HUDEP-2 (cell line): ENCODE results near the gene CCNE1.

ENCODE experiments used
- DNase-seq, 76 experiments: peaks; one replicate each; lab custom pipeline; 2025; ENCODE audit not compliant: unreplicated experiment in 76 of 76; lab: John Stamatoyannopoulos, UW

The CCNE1 gene

DNA sequence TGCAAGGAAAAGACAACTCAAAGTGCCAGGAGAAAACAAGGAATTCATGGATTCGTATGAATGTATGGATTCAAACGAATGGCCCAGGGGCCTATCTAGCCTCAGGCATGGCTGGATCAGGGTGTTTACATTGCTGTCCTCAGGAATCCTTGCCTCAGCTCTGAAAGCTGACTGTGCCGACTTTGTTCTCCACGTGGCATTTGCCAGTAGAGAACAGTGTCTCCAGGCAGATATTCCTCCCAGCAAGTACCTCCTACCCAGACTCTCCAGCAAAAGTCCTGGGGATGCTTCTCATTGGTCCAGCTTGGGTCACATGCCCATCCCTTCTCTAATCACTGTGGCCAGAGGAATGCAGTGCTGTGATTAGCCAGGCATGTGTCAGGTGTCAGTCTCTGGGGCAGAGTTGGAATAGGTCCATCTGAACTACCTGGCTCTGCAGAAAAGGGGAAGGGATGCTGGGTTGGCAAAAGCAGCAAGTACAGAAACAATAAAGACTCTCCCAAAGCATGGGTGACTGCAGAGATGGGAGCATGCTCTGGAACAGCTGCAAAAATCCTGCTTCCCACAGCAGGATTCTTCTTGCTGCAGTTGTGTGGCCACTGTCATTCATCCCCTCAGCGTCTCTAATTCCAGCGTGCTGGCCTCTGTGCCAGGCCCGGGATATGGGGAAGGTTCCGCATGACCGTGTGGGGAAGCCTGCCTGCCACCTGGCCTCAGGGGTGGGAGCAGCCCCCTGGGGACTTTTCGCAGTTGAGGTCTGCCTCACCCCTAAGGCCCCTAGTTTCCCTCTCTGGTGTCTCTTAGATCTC lies 30.0 kb downstream of the CCNE1 start:
- peak in 2 of 76 experiments; percentile 14 to 19 for DNase-seq

DNA sequence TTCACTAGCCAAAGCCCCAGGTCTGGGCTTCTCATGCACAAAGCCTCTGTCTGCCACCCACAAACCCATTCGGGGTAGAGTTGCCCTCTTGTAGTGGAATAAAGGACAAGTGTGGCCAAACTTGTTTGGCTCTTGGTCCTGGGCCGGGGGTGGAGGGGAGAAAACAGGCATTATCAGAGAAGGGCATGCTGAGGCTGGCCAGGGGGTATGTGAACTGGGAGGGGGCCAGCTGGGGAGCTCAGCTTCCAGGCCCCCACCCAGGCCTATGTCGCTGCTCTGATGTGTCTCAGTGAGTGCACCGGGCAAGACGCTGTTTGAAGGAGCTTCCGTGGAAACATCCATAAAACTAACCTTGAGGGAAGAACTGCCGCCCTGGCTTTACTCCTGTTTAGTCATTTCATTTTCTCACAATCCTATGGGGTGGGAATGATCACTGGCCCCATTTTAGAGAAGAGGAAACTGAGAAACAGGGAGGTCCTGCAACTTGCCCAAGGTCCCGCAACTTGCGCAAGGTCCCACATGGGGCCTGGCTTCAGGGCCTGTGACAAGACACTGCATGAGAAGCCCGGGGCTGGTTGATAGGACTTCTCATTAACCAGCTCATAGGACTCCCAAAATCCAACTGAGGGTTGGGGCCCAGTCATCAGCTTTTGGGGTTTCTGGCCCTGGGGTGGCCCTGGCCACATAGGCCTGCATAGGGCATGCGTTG lies 30.8 kb downstream of the CCNE1 start:
- no peak for DNase-seq

DNA sequence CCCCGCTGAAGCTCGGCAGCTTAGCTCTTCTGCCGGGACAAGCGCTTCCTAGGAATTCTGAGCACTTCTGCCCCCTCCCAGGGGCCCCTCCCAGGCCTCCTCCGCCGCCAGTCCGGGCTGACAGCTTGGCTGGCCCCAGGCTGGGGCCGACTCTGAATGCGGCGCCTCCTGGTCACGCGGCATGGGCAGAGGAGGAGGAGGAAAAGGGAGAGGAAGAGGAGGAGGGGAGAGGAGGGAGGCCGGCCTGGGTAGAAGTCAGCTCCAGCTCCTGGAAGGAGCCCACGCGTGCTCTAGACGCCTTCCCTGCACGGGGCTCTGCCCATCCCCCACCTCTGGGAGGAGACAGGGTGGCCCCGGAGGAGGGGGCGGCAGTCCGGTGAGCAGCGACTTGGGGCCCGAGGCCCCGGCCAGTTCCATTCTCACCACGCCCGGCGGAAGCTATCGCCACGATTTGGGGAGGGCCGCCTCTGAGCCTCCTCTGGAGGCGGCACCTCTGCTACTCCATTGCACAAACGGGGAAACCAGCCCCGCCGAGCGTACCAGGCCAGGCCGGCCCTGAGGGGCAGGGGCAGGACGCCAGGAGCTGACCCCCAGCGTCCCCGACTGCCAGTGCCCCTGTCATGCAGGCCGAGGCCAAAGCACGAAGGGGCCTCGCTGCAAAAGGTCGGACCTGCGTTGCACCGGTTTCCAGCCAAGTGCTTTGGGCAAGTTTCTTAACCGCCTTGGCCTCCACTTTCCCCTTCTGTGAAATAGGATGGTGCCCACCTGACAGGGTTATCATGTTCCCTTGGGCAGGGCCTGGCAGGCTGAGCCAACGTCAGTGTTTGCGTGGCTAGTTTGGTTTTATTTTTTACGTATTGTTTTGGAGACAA lies 31.6 kb downstream of the CCNE1 start:
- DNase-seq = peak in 17 of 76 experiments; percentile 8 to 48 (median 23)

DNA sequence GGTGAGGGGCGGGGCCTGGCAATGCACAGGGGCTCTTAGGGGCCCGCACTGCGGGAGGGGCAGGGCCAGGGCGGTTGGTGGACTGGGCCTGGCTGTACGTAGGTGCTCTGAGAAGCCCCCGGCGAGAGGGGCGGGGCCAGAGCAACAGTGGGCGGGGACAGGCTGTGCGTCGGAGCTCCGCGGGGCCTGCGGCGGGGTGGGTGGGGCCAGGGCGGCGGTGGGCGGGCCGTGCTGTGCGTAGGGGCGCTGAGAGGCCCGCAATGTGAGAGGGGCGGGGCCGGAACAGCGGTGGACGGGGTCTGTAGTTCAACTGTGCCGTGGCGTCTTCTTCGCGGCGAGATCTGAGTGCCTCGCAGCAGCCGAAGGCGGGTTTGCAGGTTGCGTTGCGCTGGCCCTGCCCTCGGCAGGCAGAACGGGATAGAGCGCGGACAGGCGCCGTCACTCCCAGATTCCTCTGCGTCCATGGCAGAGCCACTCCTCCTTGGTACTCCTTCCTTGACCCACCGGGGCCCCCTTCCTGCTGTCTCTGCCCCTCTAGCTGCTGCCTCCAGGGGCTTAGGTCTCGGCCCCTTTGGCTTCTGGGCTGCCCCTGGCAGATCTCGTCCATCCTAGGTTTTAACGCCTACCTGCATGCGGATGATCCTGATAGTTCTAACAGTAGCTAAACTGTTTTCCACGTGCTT lies 33.2 kb downstream of the CCNE1 start:
- DNase-seq = peak in 75 of 76 experiments; percentile 62 to 98 (median 92)

DNA sequence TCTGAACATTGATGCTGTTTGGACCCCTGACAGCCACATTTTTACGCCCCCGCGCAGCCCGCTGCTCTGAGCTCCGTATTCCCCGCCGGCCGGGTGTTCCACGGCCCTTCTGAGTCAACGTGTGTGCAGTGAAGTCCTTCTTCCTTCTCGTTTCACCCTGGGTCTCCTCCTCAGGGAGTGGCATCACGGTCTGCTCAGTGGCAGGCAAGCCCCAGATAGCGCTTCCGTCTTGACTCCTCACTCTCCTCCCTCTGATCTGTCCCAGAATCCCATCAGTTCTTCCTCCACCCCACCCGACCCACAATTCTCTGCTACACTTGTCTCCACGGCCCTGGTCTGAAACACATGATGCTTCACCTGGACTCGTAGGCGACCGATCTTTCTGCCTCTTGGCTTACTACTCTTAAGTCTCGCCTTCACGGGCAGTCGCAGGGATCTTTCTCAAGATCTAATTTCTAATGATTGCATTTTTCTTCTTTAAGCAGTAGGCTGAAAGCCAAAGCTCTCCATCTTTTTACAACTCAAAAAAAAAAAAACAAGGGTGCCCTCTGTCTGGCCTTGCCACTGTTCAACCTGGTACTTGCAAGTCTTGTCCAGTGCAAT lies 33.9 kb downstream of the CCNE1 start:
- DNase-seq = peak in 20 of 76 experiments; percentile 15 to 48 (median 30)

DNA sequence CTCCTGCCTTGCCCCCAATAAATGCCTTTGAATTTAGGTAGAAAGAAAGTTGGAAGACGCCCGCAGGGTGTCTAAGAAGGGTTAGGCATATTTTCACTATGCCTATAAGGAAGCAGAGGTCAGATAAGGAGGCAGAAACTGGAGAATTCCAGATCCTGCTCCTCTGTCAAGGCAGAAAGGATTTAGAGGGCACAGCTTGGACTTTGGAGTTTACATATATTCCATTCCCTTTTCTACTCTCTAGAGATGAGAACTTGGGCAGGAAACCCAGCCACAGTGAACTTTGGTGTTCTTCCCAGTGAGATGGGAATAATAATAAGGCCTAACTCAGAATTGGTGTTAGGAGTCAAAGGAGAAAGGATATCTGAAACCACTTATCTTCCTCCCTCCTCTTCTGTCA lies 37.4 kb downstream of the CCNE1 start:
- no peak for DNase-seq

DNA sequence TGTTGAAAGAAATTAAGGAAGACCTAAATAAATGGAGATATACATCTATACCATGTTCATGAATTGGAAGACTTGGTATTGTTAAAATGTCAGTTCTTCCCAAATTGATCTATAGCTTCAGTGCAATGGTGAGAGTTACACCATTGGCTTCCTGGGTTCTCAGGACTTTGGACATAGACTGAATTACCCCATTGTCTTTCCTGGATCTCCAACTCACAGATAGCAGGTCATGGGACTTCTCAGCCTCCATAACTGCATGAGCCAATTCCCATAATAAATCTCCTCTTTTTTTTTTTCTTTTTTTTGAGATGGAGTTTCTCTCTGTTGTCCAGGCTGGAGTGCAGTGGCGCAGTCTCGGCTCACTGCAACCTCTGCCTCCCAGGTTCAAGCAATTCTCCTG lies 38.7 kb downstream of the CCNE1 start:
- DNase-seq = no peak

DNA sequence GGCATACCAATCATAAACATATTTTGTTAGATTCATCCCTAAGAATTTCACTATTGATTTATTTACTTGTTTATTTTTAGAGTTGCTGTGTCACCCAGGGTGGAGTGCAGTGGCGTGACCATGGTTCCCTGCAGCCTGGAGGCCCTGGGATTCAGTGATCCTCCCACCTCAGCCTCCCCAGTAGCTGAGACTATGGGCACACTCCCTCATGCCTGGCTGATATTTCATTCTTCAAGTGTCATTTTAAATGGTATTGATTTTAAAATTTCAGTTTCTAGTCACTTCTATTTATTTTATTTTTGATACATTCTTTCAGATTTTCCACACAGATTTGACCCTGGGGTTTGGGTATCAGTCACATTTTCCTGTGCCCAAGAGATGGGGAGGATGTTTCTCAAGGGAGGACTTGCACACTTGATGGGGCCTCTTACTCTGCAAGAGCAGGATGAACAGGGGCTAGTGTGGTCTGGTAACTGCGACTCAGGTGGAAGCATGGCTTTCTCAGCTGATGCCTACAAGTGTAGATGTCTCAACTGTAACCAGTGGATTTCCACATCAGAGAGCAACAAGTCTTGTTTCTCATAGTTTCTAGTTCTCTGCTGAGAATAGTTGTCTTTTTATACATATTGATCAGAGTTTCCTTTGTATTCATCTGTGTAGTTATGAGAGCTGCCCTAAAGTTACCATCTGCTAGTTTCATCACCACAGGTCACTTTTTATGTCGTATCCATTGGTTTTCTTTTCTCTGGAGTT lies 40.2 kb downstream of the CCNE1 start:
- no peak for DNase-seq

DNA sequence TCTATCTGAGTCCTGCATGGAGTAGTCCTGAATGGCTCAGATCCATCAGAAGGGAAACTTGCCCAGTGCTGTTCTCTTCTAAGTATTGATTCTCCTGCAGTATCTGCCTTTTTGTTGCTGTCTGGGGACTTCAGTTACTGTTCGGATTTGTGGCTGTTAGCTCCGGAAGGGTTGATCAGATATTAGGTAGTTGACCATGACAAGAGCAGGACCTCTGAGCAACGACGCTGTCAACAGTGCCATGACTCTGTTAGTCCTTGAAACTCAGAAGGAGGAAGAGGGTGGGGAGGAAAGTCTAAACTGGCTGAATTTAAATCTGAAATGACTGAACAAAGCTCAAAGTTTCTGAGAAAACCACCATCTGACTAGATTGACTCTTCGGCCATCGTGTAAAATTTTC lies 42.2 kb downstream of the CCNE1 start:
- no peak for DNase-seq

DNA sequence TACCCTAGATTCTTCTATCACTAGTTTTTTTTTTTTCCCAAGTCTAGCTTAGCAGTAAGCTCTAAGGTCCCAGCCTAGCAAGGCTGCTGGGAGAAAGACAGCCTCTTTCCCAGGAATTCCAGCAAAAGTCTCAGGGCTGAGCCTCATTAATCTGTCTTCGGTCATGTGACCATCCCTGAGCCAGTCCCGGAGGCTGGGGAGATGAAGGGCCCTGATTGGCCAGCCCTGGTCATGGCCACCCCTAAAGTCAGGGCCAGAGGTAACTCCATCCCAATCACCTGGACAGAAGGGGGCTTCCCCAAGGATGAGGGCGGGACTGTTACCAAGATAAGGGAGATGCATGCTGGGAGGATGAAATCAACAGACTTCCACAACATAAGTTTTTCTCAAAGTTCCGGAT lies 43.3 kb downstream of the CCNE1 start:
- DNase-seq = no peak

DNA sequence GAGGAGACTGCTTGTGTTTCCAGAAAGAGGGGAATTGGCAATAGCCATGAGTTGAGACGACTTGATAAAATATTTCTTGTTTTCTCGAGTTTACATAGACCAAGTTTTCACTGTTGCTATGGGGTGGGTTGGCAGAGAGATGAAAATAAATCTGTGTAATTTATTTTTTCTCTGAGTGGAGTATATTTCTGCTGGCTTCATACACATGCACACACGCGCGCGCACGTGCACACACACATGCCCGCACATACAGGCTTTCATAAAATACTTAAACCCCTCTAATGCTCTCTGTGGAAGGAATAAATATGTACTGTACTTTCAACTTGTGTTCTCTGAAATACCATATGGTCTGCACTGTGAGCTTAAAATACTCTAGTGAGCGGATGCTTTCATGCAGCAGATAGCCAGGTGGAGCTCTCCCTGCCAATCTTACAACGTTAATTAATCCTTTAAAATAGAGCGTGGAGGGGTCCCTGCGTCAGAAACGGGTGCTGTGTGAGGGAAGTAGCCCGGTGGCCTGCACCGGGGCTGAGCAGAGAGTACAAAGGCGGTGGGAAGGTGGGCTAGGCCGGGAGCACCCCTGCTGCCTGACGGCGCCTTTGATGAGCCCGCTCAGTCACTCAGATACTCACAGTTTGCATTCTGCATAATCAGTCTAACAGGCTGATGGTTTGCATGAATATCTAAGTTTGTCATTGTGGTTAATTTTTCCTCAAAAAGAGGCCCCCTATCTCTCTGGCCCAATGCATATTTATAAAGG lies 44.1 kb downstream of the CCNE1 start:
- no peak for DNase-seq

DNA sequence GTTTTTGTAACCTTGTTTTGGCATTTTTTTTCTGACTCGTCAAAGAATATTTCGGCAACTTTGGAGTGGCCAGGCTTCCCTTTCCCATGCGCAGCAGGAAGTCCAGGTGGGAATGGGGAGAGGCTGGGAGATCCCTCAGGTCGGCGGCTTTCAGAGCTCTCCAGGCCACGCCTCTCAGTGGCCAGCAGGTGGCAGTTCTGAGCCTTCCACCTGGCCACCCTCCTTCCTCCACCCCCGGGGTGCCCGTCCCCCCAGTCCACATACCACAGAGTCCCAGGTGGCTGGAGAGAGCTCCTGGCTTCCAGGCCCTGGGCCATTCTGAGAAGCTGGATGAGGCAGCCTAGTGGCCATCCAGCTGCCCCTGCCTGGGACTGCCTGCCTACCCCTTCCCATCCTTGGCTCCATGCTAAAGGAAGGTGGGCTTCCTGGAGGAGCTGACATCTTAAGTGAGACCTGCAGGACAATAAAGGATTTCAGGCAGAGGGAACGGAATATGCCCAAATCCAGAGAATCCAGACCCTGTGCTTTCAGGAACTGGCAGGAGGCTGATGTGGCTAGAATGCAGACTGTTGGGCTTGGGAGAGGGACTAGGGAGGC lies 46.3 kb downstream of the CCNE1 start:
- peak in 22 of 76 experiments; percentile 6 to 42 (median 23) for DNase-seq

DNA sequence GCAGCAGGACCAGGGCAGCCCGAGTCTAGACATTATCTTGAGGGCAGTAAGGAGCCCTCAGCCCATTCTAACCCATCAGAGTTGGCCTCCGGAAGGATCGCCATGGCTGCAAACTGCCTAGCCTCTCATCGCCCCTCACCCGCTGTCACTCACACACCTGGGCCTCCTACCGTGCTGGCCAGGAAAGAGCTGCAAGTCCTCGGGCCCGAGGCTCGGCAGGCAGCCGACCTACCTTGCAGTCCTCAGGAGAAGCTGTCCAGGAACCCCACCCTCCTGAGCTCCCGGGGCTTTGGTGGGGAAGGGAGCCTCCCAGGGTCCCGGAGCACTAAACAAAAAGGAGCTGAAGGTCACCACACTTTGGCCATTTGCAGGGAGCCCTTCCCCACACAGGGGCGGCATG lies 46.8 kb downstream of the CCNE1 start:
- DNase-seq = no peak

DNA sequence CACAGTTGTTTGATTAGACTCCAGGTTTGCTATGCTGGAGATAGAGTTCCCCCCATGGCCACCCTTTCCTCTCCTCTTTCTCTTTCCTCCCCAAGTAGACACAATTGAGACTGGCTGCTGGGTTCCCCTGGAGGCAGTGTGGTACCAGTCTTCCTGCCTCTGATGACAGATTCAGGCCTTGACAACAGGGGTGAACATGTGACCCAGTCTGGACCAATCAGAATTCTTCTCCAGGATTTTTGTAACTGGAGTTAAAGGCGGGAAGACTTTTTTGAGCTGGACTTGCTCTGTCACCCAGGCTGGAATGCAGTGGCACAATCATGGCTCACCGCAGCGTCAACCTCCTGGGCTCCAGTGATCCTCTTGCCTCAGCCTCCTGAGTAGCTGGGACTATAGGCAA lies 48.7 kb downstream of the CCNE1 start:
- peak in 7 of 76 experiments; percentile 9 to 24 (median 16) for DNase-seq

DNA sequence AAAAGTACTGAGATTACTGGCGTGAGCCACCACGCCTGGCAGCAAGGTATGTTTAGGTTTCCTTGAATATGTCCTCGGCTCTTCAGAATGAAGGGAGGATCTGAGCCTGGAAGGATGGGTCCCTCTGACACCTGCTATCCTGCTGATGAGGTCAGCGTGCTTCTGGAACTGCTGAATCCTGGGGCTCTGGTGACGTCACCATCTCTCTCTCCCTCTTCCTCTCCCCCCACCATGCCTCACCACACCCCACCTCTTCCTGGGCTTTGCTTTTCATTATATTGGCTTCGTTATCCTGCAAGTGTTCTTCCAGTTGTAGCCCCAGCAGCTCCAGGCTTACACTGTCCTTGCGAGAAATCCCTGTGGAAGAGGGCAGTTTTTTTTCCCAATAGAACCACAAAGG lies 49.8 kb downstream of the CCNE1 start:
- DNase-seq = no peak

DNA sequence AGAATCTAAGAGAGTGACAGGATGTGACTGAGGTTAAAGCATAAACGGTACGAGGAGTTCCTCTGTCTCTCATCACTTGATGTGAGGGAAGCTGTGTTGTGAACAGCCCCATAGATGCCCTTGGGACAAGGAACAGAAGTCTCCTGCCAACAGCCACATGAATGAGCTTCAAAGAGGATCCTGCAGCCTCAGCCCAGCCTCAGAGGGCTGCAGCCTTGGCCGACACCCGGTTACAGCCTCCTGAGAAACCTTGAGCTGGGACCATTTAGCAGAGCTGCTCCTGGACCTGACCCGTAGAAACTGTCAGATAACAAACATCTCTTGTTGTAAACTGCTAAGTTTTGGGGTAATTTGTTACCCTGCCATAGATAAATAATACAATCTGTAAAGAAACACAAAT lies 54.2 kb downstream of the CCNE1 start:
- no peak for DNase-seq

DNA sequence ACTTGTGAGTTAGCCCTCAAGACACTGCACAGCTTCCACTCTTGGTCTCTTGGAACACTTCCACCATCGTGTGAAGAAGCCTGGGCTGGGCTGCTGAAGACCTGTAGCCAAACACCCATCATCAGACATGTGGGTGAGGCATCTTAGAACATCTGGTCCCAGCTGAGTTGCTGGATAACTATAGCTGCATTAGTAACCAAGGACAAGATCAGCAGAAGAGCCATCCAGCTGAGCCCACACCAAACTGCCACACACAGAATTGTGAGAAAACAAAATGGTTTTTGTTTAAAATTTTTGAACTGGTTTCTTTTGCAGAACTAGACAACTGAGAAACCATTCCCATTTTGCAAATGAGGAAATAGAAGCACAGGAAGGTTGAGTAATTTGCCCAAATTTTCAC lies 56.2 kb downstream of the CCNE1 start:
- DNase-seq = no peak

DNA sequence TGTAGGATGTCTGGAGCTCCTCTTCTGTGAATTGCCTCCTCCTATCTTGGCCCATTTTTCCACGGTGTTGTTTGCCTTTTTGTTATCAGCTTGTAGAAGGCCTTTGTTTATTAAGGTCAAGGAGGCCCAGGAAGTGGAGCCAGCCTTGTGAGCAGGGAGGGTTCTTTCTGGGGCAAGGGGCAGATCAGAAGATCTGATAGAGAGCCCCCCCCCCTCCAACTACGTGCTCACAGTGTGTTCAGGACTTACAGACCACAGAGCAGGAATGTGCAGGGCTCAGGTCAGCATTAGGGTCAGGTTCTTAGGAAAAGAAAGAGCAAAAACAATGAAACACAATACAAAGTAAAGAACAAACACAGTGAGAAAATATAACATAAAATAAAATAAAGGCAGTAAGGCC lies 59.4 kb downstream of the CCNE1 start:
- DNase-seq = no peak
